ENCODE data around the gene ODAD3. TPM values are rescaled to one million over a fixed set of nuclear protein-coding genes. Genes with fewer than 3 reads are reported as not detected.

ODAD3 gene
- total and polyA plus RNA-seq, 10 of the 15 experiments (the other 5 are each of a cell fraction or from before 2014, with no cell fraction given) = 0.11 to 0.39 (median 0.28) TPM; not detected in 7

- TF ChIP-seq CHD2 (IDR thresholded peaks at IDR 0.05; ENCODE audit: borderline replicate concordance, low read depth, low read length) (no peak), NR2F1 (conservative IDR thresholded peaks at IDR 0.05) (peak; percentile 88), BHLHE40 (IDR thresholded peaks at IDR 0.05; ENCODE audit: borderline replicate concordance in 1 of 2, low read depth in 2 of 2, low read length in 1 of 2) (peak; percentile 100), ZNF24 (IDR thresholded peaks at IDR 0.05) (0 out of 2 replicates have a peak, but pooled peaks have one; percentile 58), EZH2 (IDR thresholded peaks at IDR 0.05; ENCODE audit: borderline replicate concordance, control insufficient read depth, low read depth, low read length) (no peak), BACH1 (IDR thresholded peaks at IDR 0.05; ENCODE audit: borderline replicate concordance) (peak; percentile 95), YY1 (IDR thresholded peaks at IDR 0.05; ENCODE audit: low read depth, low read length) (peak; percentile 85), KDM1A (IDR thresholded peaks at IDR 0.05; ENCODE audit: borderline replicate concordance) (no peak), RBBP5 (conservative IDR thresholded peaks at IDR 0.05) (no peak), KLF5 (IDR thresholded peaks at IDR 0.05; ENCODE audit: partially characterized antibody) (no peak), NFXL1 (IDR thresholded peaks at IDR 0.05; ENCODE audit: borderline replicate concordance) (no peak), FOS (IDR thresholded peaks at IDR 0.05; ENCODE audit: borderline replicate concordance, extremely low read depth, insufficient read length) (no peak), BCL11A (IDR thresholded peaks at IDR 0.05; ENCODE audit: low read depth, low read length) (no peak), IKZF2 (IDR thresholded peaks at IDR 0.05) (peak in 1 of 2 experiments; percentile 31; a peak in 1 of 4 replicates), ASH2L (IDR thresholded peaks at IDR 0.05; ENCODE audit: borderline replicate concordance, low read depth) (no peak), TARDBP (IDR thresholded peaks at IDR 0.05; ENCODE audit: borderline replicate concordance) (no peak), MXI1 (IDR thresholded peaks at IDR 0.05; ENCODE audit: low read depth, low read length) (peak; percentile 82), CBFB (IDR thresholded peaks at IDR 0.05; ENCODE audit: low read depth) (no peak), IRF3 (IDR thresholded peaks at IDR 0.05) (peak; percentile 16; the same call in 1 of the 2 replicates), IKZF1 (conservative IDR thresholded peaks at IDR 0.05) (peak; percentile 72), CREM (IDR thresholded peaks at IDR 0.05; ENCODE audit: low read depth) (peak; percentile 23; the same call in 1 of the 2 replicates), ATF7 (IDR thresholded peaks at IDR 0.05; ENCODE audit: low read depth) (no peak)
- TF ChIP-seq, protein P1, sequence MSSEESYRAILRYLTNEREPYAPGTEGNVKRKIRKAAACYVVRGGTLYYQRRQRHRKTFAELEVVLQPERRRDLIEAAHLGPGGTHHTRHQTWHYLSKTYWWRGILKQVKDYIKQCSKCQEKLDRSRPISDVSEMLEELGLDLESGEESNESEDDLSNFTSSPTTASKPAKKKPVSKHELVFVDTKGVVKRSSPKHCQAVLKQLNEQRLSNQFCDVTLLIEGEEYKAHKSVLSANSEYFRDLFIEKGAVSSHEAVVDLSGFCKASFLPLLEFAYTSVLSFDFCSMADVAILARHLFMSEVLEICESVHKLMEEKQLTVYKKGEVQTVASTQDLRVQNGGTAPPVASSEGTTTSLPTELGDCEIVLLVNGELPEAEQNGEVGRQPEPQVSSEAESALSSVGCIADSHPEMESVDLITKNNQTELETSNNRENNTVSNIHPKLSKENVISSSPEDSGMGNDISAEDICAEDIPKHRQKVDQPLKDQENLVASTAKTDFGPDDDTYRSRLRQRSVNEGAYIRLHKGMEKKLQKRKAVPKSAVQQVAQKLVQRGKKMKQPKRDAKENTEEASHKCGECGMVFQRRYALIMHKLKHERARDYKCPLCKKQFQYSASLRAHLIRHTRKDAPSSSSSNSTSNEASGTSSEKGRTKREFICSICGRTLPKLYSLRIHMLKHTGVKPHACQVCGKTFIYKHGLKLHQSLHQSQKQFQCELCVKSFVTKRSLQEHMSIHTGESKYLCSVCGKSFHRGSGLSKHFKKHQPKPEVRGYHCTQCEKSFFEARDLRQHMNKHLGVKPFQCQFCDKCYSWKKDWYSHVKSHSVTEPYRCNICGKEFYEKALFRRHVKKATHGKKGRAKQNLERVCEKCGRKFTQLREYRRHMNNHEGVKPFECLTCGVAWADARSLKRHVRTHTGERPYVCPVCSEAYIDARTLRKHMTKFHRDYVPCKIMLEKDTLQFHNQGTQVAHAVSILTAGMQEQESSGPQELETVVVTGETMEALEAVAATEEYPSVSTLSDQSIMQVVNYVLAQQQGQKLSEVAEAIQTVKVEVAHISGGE (CRISPR knock-in tag; IDR thresholded peaks at IDR 0.05) = no peak
- TF ChIP-seq, protein P2, sequence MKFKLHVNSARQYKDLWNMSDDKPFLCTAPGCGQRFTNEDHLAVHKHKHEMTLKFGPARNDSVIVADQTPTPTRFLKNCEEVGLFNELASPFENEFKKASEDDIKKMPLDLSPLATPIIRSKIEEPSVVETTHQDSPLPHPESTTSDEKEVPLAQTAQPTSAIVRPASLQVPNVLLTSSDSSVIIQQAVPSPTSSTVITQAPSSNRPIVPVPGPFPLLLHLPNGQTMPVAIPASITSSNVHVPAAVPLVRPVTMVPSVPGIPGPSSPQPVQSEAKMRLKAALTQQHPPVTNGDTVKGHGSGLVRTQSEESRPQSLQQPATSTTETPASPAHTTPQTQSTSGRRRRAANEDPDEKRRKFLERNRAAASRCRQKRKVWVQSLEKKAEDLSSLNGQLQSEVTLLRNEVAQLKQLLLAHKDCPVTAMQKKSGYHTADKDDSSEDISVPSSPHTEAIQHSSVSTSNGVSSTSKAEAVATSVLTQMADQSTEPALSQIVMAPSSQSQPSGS (IDR thresholded peaks at IDR 0.05; ENCODE audit: low read length) = no peak
- TF ChIP-seq, protein P3, sequence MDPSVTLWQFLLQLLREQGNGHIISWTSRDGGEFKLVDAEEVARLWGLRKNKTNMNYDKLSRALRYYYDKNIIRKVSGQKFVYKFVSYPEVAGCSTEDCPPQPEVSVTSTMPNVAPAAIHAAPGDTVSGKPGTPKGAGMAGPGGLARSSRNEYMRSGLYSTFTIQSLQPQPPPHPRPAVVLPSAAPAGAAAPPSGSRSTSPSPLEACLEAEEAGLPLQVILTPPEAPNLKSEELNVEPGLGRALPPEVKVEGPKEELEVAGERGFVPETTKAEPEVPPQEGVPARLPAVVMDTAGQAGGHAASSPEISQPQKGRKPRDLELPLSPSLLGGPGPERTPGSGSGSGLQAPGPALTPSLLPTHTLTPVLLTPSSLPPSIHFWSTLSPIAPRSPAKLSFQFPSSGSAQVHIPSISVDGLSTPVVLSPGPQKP (IDR thresholded peaks at IDR 0.05; ENCODE audit: low read depth, low read length) = peak; percentile 59; the same call in 1 of the 2 replicates
These were observed 47.6 kb upstream of the ODAD3 start (continued) for GRCh38 chr19:11482384-11483050.

All from GM12878 (cell line).